ENCODE data around the gene TGM5.

DNA sequence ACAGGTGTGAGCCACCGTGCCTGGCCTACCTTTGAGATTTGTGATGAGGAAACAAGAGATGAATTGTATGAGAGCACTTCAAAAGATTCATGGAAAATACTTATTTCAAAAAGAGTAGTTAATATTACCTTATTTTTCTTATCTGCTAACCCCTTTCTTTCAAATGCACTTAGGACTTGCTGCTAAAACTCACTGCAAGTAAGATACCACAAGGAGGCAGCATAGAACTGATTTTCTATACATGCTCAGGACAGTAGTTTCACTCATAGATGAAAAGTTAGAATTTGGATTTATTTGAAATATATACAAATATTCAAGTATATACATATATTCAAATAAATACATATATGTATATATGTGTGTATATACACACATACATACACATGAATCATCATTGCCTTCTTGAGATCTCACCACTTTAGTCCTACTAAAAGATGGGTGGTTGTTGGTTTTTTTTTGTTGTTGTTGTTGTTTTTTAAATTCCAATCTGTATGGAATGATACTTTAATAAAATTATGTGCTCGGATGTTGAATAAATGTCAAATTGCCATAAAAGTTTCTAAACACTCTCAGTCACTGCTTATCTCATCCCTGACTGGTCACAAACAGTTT is 79.1 kb downstream of the TGM5 start:
- TF ChIP-seq, protein P1, sequence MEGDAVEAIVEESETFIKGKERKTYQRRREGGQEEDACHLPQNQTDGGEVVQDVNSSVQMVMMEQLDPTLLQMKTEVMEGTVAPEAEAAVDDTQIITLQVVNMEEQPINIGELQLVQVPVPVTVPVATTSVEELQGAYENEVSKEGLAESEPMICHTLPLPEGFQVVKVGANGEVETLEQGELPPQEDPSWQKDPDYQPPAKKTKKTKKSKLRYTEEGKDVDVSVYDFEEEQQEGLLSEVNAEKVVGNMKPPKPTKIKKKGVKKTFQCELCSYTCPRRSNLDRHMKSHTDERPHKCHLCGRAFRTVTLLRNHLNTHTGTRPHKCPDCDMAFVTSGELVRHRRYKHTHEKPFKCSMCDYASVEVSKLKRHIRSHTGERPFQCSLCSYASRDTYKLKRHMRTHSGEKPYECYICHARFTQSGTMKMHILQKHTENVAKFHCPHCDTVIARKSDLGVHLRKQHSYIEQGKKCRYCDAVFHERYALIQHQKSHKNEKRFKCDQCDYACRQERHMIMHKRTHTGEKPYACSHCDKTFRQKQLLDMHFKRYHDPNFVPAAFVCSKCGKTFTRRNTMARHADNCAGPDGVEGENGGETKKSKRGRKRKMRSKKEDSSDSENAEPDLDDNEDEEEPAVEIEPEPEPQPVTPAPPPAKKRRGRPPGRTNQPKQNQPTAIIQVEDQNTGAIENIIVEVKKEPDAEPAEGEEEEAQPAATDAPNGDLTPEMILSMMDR (IDR thresholded peaks at IDR 0.05): peak; percentile 80
- TF ChIP-seq EZH2 (IDR thresholded peaks at IDR 0.05; ENCODE audit: borderline replicate concordance, insufficient read depth, low read depth, low read length, poor library complexity, severe bottlenecking): no peak
